Gastrocnemius medialis (tissue), 4 donors: ENCODE data around the gene AHCTF1. TPM values are rescaled to one million over a fixed set of nuclear protein-coding genes. Genes with fewer than 3 reads are reported as not detected.
"Not testable (repeated sequence)": the region's sequence is repeated elsewhere in the genome, so short reads cannot be mapped to it uniquely, and the experiment has no call there.

Source experiments
- ATAC-seq, 2 donors: fragments of 150-250 bp; one replicate each; pipeline ENCODE4 v1.9.1; 2016
- DNase-seq, 2 donors: peaks; one replicate each; pipeline ENCODE4 v3.0.0-alpha.2; 2019
- H3K27ac ChIP-seq, 4 donors: fragments of 200-600 bp; sonication (generic); 1 replicate in 1 of 4; 2 replicates in 3 of 4; pipeline ENCODE4 v1.5.1; 2016 to 2018; ENCODE audit warnings: mild to moderate bottlenecking in 2 of 4, moderate library complexity in 1 of 4
- H3K27me3 ChIP-seq, 3 donors: fragments of 200-600 bp; sonication (generic) in 2 of 3; 1 replicate in 1 of 3; 2 replicates in 2 of 3; pipeline versions ENCODE4 v1.5.1 to v1.6.0; 2016 to 2019; ENCODE audit warnings: mild to moderate bottlenecking in 1 of 3, moderate library complexity in 1 of 3
- H3K36me3 ChIP-seq, 2 donors: fragments of 200-600 bp; sonication (generic) in 1 of 2; one replicate each; pipeline ENCODE4 v1.5.1; 2017 to 2018
- H3K4me1 ChIP-seq, 2 donors: fragments of 200-600 bp; sonication (generic) in 1 of 2; one replicate each; pipeline ENCODE4 v1.5.1; 2016 to 2017; ENCODE audit warnings: mild to moderate bottlenecking in 2 of 2
- H3K4me3 ChIP-seq, 4 donors: fragments of 200-600 bp; sonication (generic) in 3 of 4; 1 replicate in 1 of 4; 2 replicates in 3 of 4; pipeline ENCODE4 v1.5.1; 2016 to 2019; ENCODE audit warnings: mild to moderate bottlenecking in 2 of 4
- H3K9me3 ChIP-seq, 3 donors: fragments of 200-600 bp; sonication (generic) in 2 of 3; 1 replicate in 1 of 3; 2 replicates in 2 of 3; pipeline ENCODE4 v1.5.1; 2016 to 2019
- CTCF ChIP-seq, 5 experiments: fragments of 450-650 bp in 3 of 5; fragments of 200-600 bp in 2 of 5; sonication (generic) in 2 of 5; IDR thresholded peaks in 4 of 5; conservative IDR thresholded peaks in 1 of 5; 1 replicate in 4 of 5; 2 replicates in 1 of 5; pipeline ENCODE4 v1.5.1; 2016 to 2019; ENCODE audit warnings: antibody characterized with exemption in 5 of 5, mild to moderate bottlenecking in 3 of 5, moderate library complexity in 3 of 5
- POLR2A ChIP-seq, 2 donors: fragments of 450-650 bp; IDR thresholded peaks; one replicate each; pipeline ENCODE4 v1.6.1; 2017; ENCODE audit warnings: antibody characterized with exemption in 2 of 2, mild to moderate bottlenecking in 2 of 2, moderate library complexity in 2 of 2
- in situ Hi-C, 4 donors: fragments of 200-750 bp; cut with MboI; loops; one replicate each; pipeline versions ENCODE4 v1.15.0 to v1.8.0; 2017; ENCODE audit warnings: low sequenced_read_pairs in 4 of 4
- intact Hi-C: fragments of 100-400 bp; cut with DNase I; formaldehyde crosslinking; loops from one replicate; pipeline ENCODE4 v1.15.1; 2023; ENCODE audit warnings: low total_unique reads
- total RNA-seq, 4 donors: library from RNA; depleted of rRNA; stranded (reverse); fragments of >200 nt; gene quantifications; one replicate each; pipeline versions ENCODE4 v1.1.0 to v1.2.3, GENCODE V29; 2016

Gene AHCTF1
- total RNA-seq, 4 donors from 2014 or later: 21.7 to 28.5 (median 24.7) TPM

DNA sequence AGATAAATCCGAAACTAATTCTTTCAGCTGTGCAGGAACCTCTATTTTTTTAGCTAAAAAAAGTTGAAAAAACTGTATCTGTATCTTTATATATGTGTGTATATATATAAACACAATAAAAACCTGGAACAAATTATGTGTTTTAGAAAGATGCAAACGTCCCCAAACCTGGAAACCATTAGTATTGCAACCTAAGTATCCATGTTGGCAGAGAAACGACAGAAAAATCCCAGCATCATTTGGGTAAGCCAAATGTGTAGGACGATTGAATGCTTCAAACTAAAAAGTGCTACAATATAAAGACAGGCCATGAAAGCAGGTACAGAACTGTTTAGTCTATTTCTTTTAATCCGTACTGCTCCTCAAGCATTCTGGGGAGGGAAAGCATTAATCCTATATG is 87.9 kb downstream of the AHCTF1 start:
- ATAC-seq: no peak
- Histone ChIP-seq H3K36me3 (peaks cover 0 to 72% of the 10 kb centered on the region in 2 donors), H3K9me3 (no peaks in the 10 kb centered on the region), H3K27ac (no peak overlapping the region), H3K4me3 (no peak overlapping the region), H3K27me3 (no peaks in the 10 kb centered on the region), H3K4me1 (no peaks in the 10 kb centered on the region)
- no peak for TF ChIP-seq CTCF (IDR thresholded peaks at IDR 0.05 in 4 of 5, conservative IDR thresholded peaks at IDR 0.05 in 1 of 5)
- no peak for TF ChIP-seq POLR2A (IDR thresholded peaks at IDR 0.05)
- no peak for DNase-seq
- intact Hi-C loops: no loop called here
- in situ Hi-C loops: no loop called here

- DNase-seq, H3K4me1 ChIP-seq, H3K27me3 ChIP-seq, H3K9me3 ChIP-seq, in situ Hi-C loops, H3K27ac ChIP-seq, H3K4me3 ChIP-seq, ATAC-seq, intact Hi-C loops: not testable (repeated sequence)
- peaks cover 0 to 50% of the 10 kb centered on the region in 2 donors for H3K36me3 ChIP-seq
Observed at GRCh38 chr1:246840761-246841160, 91.0 kb downstream of the AHCTF1 start.

DNA sequence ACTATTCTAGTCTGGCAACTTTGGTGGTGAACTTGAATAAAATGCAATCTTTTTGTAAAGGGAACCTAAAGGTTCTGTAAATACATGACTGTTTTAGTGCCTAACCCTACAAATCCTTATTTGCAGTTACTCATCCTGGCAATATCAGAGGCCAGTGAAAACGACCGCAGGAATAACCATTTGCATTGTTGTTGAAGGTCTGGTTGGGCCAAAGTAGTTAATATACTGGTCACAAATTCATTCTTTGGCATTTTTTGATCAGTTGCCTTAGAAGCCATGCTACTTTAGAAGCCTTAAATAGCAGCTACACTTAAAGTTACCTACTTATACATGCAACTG is 93.7 kb downstream of the AHCTF1 start:
- no peaks in the 10 kb centered on the region for H3K4me1 ChIP-seq
- H3K4me3 ChIP-seq: no peak overlapping the region
- peaks cover 0 to 33% of the 10 kb centered on the region in 2 donors for H3K36me3 ChIP-seq
- no peak overlapping the region for H3K27ac ChIP-seq
- DNase-seq: no peak
- TF ChIP-seq POLR2A (IDR thresholded peaks at IDR 0.05): no peak
- TF ChIP-seq CTCF (IDR thresholded peaks at IDR 0.05 in 4 of 5, conservative IDR thresholded peaks at IDR 0.05 in 1 of 5): no peak
- ATAC-seq: no peak
- intact Hi-C loops (no loop called here), in situ Hi-C loops (no loop called here)
- H3K9me3 ChIP-seq: no peaks in the 10 kb centered on the region
- H3K27me3 ChIP-seq: no peaks in the 10 kb centered on the region

GRCh38 chr1:246837418-246838117 is 94.2 kb downstream of the AHCTF1 start:
- no peak overlapping the region for H3K4me3 ChIP-seq
- H3K27me3 ChIP-seq: no peaks in the 10 kb centered on the region
- intact Hi-C loops (no loop called here), in situ Hi-C loops (no loop called here)
- no peaks in the 10 kb centered on the region for H3K9me3 ChIP-seq
- no peaks in the 10 kb centered on the region for H3K4me1 ChIP-seq
- no peak overlapping the region for H3K27ac ChIP-seq
- H3K36me3 ChIP-seq: peaks cover 0 to 28% of the 10 kb centered on the region in 2 donors
- TF ChIP-seq CTCF (IDR thresholded peaks at IDR 0.05 in 4 of 5, conservative IDR thresholded peaks at IDR 0.05 in 1 of 5) (no peak), POLR2A (IDR thresholded peaks at IDR 0.05) (no peak)
- ATAC-seq: no peak
- no peak for DNase-seq

- no peaks in the 10 kb centered on the region for H3K4me1 ChIP-seq
- in situ Hi-C loops: no loop called here
- no peaks in the 10 kb centered on the region for H3K9me3 ChIP-seq
- H3K36me3 ChIP-seq: peaks cover 0 to 16% of the 10 kb centered on the region in 2 donors
- H3K27me3 ChIP-seq: no peaks in the 10 kb centered on the region
- no peak for DNase-seq
- ATAC-seq: no peak
- H3K27ac ChIP-seq: no peak overlapping the region
- intact Hi-C loops: no loop called here
- TF ChIP-seq CTCF (IDR thresholded peaks at IDR 0.05 in 4 of 5, conservative IDR thresholded peaks at IDR 0.05 in 1 of 5): no peak
- TF ChIP-seq POLR2A (IDR thresholded peaks at IDR 0.05): no peak
- H3K4me3 ChIP-seq: no peak overlapping the region
Observed at GRCh38 chr1:246836209-246836966, 95.4 kb downstream of the AHCTF1 start.
